Measurements from ENCODE around the gene HOXD13. TPM values are rescaled to one million over a fixed set of nuclear protein-coding genes. Genes with fewer than 3 reads are reported as not detected.

Gene HOXD13
- total and polyA plus RNA-seq, 2 donors = 4.1 to 14.9 TPM

GRCh38 chr2:176139661-176140512, 47.4 kb downstream of the HOXD13 start:
- Histone ChIP-seq H3K4me3 (ENCODE audit: low read depth, low read length) (no peak overlapping the region), H3K36me3 (ENCODE audit: insufficient read depth) (no peaks in the 10 kb centered on the region), H3K4me1 (ENCODE audit: insufficient read depth) (no peaks in the 10 kb centered on the region), H3K27ac (ENCODE audit: low read depth) (no peak overlapping the region)
- no peak for DNase-seq (ENCODE audit: extremely low spot score)
- WGBS = 24% methylated on average over 41 of the region's 41 CpGs

- peak overlapping the region; percentile 40 for H3K4me3 ChIP-seq (ENCODE audit: low read depth, low read length)
- DNase-seq (ENCODE audit: extremely low spot score) = no peak
- no peaks in the 10 kb centered on the region for H3K36me3 ChIP-seq (ENCODE audit: insufficient read depth)
- no peaks in the 10 kb centered on the region for H3K4me1 ChIP-seq (ENCODE audit: insufficient read depth)
- 8% methylated on average over 48 of the region's 48 CpGs for WGBS
- H3K27ac ChIP-seq (ENCODE audit: low read depth) = no peak overlapping the region
These were observed 48.2 kb downstream of the HOXD13 start for GRCh38 chr2:176140513-176141317.

- Histone ChIP-seq H3K36me3 (ENCODE audit: insufficient read depth) (no peaks in the 10 kb centered on the region), H3K4me3 (ENCODE audit: low read depth, low read length) (no peak overlapping the region), H3K4me1 (ENCODE audit: insufficient read depth) (no peaks in the 10 kb centered on the region), H3K27ac (ENCODE audit: low read depth) (no peak overlapping the region)
- WGBS = 86% methylated on average over 2 of the region's 2 CpGs
- DNase-seq (ENCODE audit: extremely low spot score) = no peak
These were observed 49.8 kb downstream of the HOXD13 start for GRCh38 chr2:176142281-176142680.

Other genes with a start within 250 kb of the HOXD13 start
- gene LNPK, start 90.5 kb upstream of the HOXD13 start, total RNA-seq = 93.1 TPM
- gene LNPK, start 90.5 kb upstream of the HOXD13 start, polyA plus RNA-seq = 9.4 TPM
- 1.9 TPM for gene EVX2, start 8.8 kb upstream of the HOXD13 start, total RNA-seq
- 0.05 TPM for gene EVX2, start 8.8 kb upstream of the HOXD13 start, polyA plus RNA-seq
- gene HOXD12, start 7.1 kb downstream of the HOXD13 start, total RNA-seq = 2.2 TPM
- 0.09 TPM for gene HOXD12, start 7.1 kb downstream of the HOXD13 start, polyA plus RNA-seq
- 6.0 TPM for gene HOXD11, start 14.6 kb downstream of the HOXD13 start, total RNA-seq
- gene HOXD11, start 14.6 kb downstream of the HOXD13 start, polyA plus RNA-seq = 3.3 TPM
- gene HOXD10, start 24.1 kb downstream of the HOXD13 start, total RNA-seq = 14.1 TPM
- 4.1 TPM for gene HOXD10, start 24.1 kb downstream of the HOXD13 start, polyA plus RNA-seq
- 2.9 TPM for gene HOXD9, start 30.0 kb downstream of the HOXD13 start, total RNA-seq
- 5.6 TPM for gene HOXD9, start 30.0 kb downstream of the HOXD13 start, polyA plus RNA-seq
- 12.3 TPM for gene HOXD8, start 37.0 kb downstream of the HOXD13 start, total RNA-seq
- gene HOXD8, start 37.0 kb downstream of the HOXD13 start, polyA plus RNA-seq = 7.0 TPM
- gene HOXD4, start 58.8 kb downstream of the HOXD13 start, total RNA-seq = 4.0 TPM
- 2.0 TPM for gene HOXD4, start 58.8 kb downstream of the HOXD13 start, polyA plus RNA-seq
- gene HOXD3, start 64.6 kb downstream of the HOXD13 start, total RNA-seq = 5.2 TPM
- 1.6 TPM for gene HOXD3, start 64.6 kb downstream of the HOXD13 start, polyA plus RNA-seq
- gene HOXD1, start 95.9 kb downstream of the HOXD13 start, total RNA-seq = 0.90 TPM
- 1.4 TPM for gene HOXD1, start 95.9 kb downstream of the HOXD13 start, polyA plus RNA-seq
- 18.3 TPM for gene MTX2, start 176.7 kb downstream of the HOXD13 start, total RNA-seq
- gene MTX2, start 176.7 kb downstream of the HOXD13 start, polyA plus RNA-seq = 36.6 TPM